Measurements from ENCODE around the gene KRTAP10-1. TPM values are rescaled to one million over a fixed set of nuclear protein-coding genes. Genes with fewer than 3 reads are reported as not detected.

Gene KRTAP10-1
- total RNA-seq, 4 donors from 2014 or later, result not detected

- ATAC-seq (no peak), DNase-seq (no peak)
- intact Hi-C loops (cut with DNase I; ENCODE audit: low total_unique reads), result no loop called here
- H3K4me3 ChIP-seq, result no peak overlapping the region
- H3K4me1 ChIP-seq, result no peaks in the 10 kb centered on the region
- peaks cover 0 to 7% (median 0%) of the 10 kb centered on the region in 3 donors for H3K9me3 ChIP-seq
- H3K36me3 ChIP-seq, result no peaks in the 10 kb centered on the region
- TF ChIP-seq CTCF (IDR thresholded peaks at IDR 0.05 in 4 of 5, conservative IDR thresholded peaks at IDR 0.05 in 1 of 5), result no peak
- no peak overlapping the region for H3K27ac ChIP-seq
- in situ Hi-C loops (cut with MboI; ENCODE audit: low sequenced_read_pairs in 4 of 4), result no loop called here
- H3K27me3 ChIP-seq, result peaks cover 0 to 19% (median 0%) of the 10 kb centered on the region in 3 donors
Observed at GRCh38 chr21:44567481-44568171, 27.6 kb upstream of the KRTAP10-1 start.

- H3K4me1 ChIP-seq, result no peaks in the 10 kb centered on the region
- H3K4me3 ChIP-seq, result no peak overlapping the region
- DNase-seq (no peak), ATAC-seq (no peak)
- no peak for TF ChIP-seq POLR2A (IDR thresholded peaks at IDR 0.05)
- no peak for TF ChIP-seq CTCF (IDR thresholded peaks at IDR 0.05 in 4 of 5, conservative IDR thresholded peaks at IDR 0.05 in 1 of 5)
- no peaks in the 10 kb centered on the region for H3K36me3 ChIP-seq
- intact Hi-C loops (cut with DNase I; ENCODE audit: low total_unique reads), result no loop called here
- in situ Hi-C loops (cut with MboI; ENCODE audit: low sequenced_read_pairs in 4 of 4), result no loop called here
- H3K27ac ChIP-seq, result no peak overlapping the region
- H3K9me3 ChIP-seq, result peaks cover 0 to 7% (median 0%) of the 10 kb centered on the region in 3 donors
- H3K27me3 ChIP-seq, result peaks cover 0 to 10% (median 0%) of the 10 kb centered on the region in 3 donors
Observed at GRCh38 chr21:44566403-44566802, 26.4 kb upstream of the KRTAP10-1 start.

GRCh38 chr21:44564886-44565598 lies 25.0 kb upstream of the KRTAP10-1 start:
- no peaks in the 10 kb centered on the region for H3K4me1 ChIP-seq
- in situ Hi-C loops (cut with MboI; ENCODE audit: low sequenced_read_pairs in 4 of 4) (no loop called here), intact Hi-C loops (cut with DNase I; ENCODE audit: low total_unique reads) (no loop called here)
- peaks cover 0 to 8% (median 0%) of the 10 kb centered on the region in 3 donors for H3K27me3 ChIP-seq
- H3K27ac ChIP-seq, result no peak overlapping the region
- no peak for TF ChIP-seq CTCF (IDR thresholded peaks at IDR 0.05 in 4 of 5, conservative IDR thresholded peaks at IDR 0.05 in 1 of 5)
- no peak for TF ChIP-seq POLR2A (IDR thresholded peaks at IDR 0.05)
- H3K4me3 ChIP-seq, result no peak overlapping the region
- no peaks in the 10 kb centered on the region for H3K36me3 ChIP-seq
- DNase-seq (no peak), ATAC-seq (no peak)
- H3K9me3 ChIP-seq, result peaks cover 0 to 7% (median 0%) of the 10 kb centered on the region in 3 donors

GRCh38 chr21:44564099-44564498 lies 24.1 kb upstream of the KRTAP10-1 start:
- DNase-seq (no peak), ATAC-seq (no peak)
- Histone ChIP-seq H3K4me3 (no peak overlapping the region), H3K4me1 (no peaks in the 10 kb centered on the region), H3K9me3 (peaks cover 0 to 7% (median 0%) of the 10 kb centered on the region in 3 donors), H3K36me3 (no peaks in the 10 kb centered on the region), H3K27me3 (peaks cover 0 to 8% (median 0%) of the 10 kb centered on the region in 3 donors), H3K27ac (no peak overlapping the region)
- TF ChIP-seq POLR2A (IDR thresholded peaks at IDR 0.05) (no peak), CTCF (IDR thresholded peaks at IDR 0.05 in 4 of 5, conservative IDR thresholded peaks at IDR 0.05 in 1 of 5) (no peak)
- in situ Hi-C loops (cut with MboI; ENCODE audit: low sequenced_read_pairs in 4 of 4) (no loop called here), intact Hi-C loops (cut with DNase I; ENCODE audit: low total_unique reads) (no loop called here)
